HG02763 (cell line): ENCODE measurements around the gene LIMS2.

Experiments used
- ATAC-seq: cut with Tn5 transposase; IDR thresholded peaks from one replicate; pipeline ENCODE4 v1.9.1; 2021; ENCODE audit warnings: mild to moderate bottlenecking, moderate library complexity; ENCODE audit not compliant: unreplicated experiment

Gene LIMS2

GRCh38 chr2:127647242-127648190 lies 27.8 kb downstream of the LIMS2 start:
- ATAC-seq: no peak

- ATAC-seq: no peak
Measured at GRCh38 chr2:127646487-127647241, 28.7 kb downstream of the LIMS2 start.

- ATAC-seq: no peak
Measured at GRCh38 chr2:127645395-127646291, 29.7 kb downstream of the LIMS2 start, which contains the start of gene GPR17. Gene GPR17 (plus strand): TSS chr2:127646153. CDS start chr2:127650736, 4,583 bp downstream.

- no peak for ATAC-seq
Measured at GRCh38 chr2:127645026-127645394, 30.3 kb downstream of the LIMS2 start.

GRCh38 chr2:127644066-127645025 lies 31.0 kb downstream of the LIMS2 start:
- ATAC-seq: no peak

- no peak for ATAC-seq
Measured at GRCh38 chr2:127643439-127644065, 31.8 kb downstream of the LIMS2 start.

GRCh38 chr2:127642706-127643438 lies 32.5 kb downstream of the LIMS2 start:
- no peak for ATAC-seq

GRCh38 chr2:127641846-127642507 lies 33.4 kb downstream of the LIMS2 start:
- no peak for ATAC-seq

GRCh38 chr2:127641133-127641532 lies 34.2 kb downstream of the LIMS2 start:
- no peak for ATAC-seq

- peak; percentile 43 for ATAC-seq
Measured at GRCh38 chr2:127640082-127641072, 35.0 kb downstream of the LIMS2 start.

- ATAC-seq: no peak
Measured at GRCh38 chr2:127639111-127639474, 36.2 kb downstream of the LIMS2 start.

- no peak for ATAC-seq
Measured at GRCh38 chr2:127638361-127639110, 36.8 kb downstream of the LIMS2 start.

- ATAC-seq: no peak
Measured at GRCh38 chr2:127637725-127638252, 37.5 kb downstream of the LIMS2 start.

GRCh38 chr2:127637236-127637630 lies 38.1 kb downstream of the LIMS2 start:
- no peak for ATAC-seq

GRCh38 chr2:127636248-127637235 lies 38.8 kb downstream of the LIMS2 start:
- ATAC-seq: no peak
